HepG2 (cell line): ENCODE results near the gene CDHR3.

ENCODE experiments used
- AGO1 ChIP-seq: fragments of 200-400 bp; formaldehyde crosslinking; IDR thresholded peaks from 2 replicates; pipeline ENCODE4 v1.6.1; 2017; ENCODE audit warnings: mild to moderate bottlenecking, low read depth, low read length, moderate library complexity; ENCODE audit not compliant: poor library complexity, severe bottlenecking
- EZH2 ChIP-seq: conservative IDR thresholded peaks from 2 replicates; pipeline ENCODE4 v1.6.1; 2012; ENCODE audit warnings: mild to moderate bottlenecking, low read depth, low read length, moderate library complexity
- ZKSCAN5 ChIP-seq: sonication (generic); formaldehyde crosslinking; IDR thresholded peaks from 2 replicates; pipeline ENCODE4 v1.5.1; 2020; ENCODE audit warnings: mild to moderate bottlenecking, missing genetic modification reagents
- TF ChIP-seq, protein P1 (sequence below): sonication (generic); formaldehyde crosslinking; IDR thresholded peaks from 2 replicates; pipeline ENCODE4 v1.5.0; 2020; ENCODE audit warnings: mild to moderate bottlenecking, missing genetic modification reagents, moderate library complexity

DNA sequence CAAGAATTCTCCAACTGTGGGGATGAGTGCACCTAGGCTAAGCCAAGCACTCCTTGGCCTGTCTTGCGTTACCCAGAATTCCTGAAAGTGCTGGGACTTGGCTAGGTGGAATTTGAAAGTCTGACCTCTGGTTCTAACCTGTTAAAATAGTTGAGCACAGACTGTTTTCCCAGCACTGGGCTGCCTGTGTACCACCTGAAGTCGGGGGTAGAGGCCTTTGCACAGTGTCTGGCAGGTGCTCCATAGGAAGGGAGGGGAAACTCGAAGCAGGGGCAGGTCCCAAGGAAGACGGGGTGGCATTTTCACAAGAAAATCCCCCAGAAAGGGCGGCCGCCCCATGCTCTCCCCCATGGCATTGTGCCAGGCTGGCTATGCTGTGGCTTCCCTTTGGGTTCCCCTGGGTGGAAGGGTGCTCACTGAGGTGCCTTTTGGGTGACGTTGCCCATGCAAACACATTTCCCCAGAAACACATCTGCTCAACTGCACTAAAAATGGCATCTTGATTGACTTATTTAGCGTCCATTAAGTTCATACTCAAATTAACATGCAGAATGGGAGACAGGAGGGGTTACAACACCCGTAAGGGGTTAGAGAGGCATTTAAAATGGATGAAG is 86.2 kb downstream of the CDHR3 start:
- TF ChIP-seq, protein P1, sequence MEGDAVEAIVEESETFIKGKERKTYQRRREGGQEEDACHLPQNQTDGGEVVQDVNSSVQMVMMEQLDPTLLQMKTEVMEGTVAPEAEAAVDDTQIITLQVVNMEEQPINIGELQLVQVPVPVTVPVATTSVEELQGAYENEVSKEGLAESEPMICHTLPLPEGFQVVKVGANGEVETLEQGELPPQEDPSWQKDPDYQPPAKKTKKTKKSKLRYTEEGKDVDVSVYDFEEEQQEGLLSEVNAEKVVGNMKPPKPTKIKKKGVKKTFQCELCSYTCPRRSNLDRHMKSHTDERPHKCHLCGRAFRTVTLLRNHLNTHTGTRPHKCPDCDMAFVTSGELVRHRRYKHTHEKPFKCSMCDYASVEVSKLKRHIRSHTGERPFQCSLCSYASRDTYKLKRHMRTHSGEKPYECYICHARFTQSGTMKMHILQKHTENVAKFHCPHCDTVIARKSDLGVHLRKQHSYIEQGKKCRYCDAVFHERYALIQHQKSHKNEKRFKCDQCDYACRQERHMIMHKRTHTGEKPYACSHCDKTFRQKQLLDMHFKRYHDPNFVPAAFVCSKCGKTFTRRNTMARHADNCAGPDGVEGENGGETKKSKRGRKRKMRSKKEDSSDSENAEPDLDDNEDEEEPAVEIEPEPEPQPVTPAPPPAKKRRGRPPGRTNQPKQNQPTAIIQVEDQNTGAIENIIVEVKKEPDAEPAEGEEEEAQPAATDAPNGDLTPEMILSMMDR (CRISPR knock-in tag), result no peak
- TF ChIP-seq EZH2, result no peak
- no peak for TF ChIP-seq ZKSCAN5
- no peak for TF ChIP-seq AGO1
